NCI-H1694 (cell line): ENCODE measurements around the gene RAD51B.

ENCODE experiments used
- DNase-seq: peaks from one replicate; lab custom pipeline; 2025; lab: John Stamatoyannopoulos, UW

Gene RAD51B

GRCh38 chr14:68619790-68620574, 800.4 kb downstream of the RAD51B start:
- DNase-seq, result no peak

GRCh38 chr14:68621400-68622365, 802.1 kb downstream of the RAD51B start:
- no peak for DNase-seq

- no peak for DNase-seq
Observed at GRCh38 chr14:68622856-68623255, 803.3 kb downstream of the RAD51B start.

- DNase-seq, result no peak
Observed at GRCh38 chr14:68623307-68623706, 803.7 kb downstream of the RAD51B start.

- DNase-seq, result no peak
Observed at GRCh38 chr14:68623826-68624225, 804.2 kb downstream of the RAD51B start.

GRCh38 chr14:68624541-68625220, 805.1 kb downstream of the RAD51B start:
- DNase-seq, result no peak

- no peak for DNase-seq
Observed at GRCh38 chr14:68625366-68626090, 805.9 kb downstream of the RAD51B start.

- no peak for DNase-seq
Observed at GRCh38 chr14:68626386-68626785, 806.8 kb downstream of the RAD51B start.

- no peak for DNase-seq
Observed at GRCh38 chr14:68627050-68627867, 807.7 kb downstream of the RAD51B start.

- DNase-seq, result no peak
Observed at GRCh38 chr14:68627868-68628604, 808.5 kb downstream of the RAD51B start.

- no peak for DNase-seq
Observed at GRCh38 chr14:68628605-68629310, 809.2 kb downstream of the RAD51B start.

- no peak for DNase-seq
Observed at GRCh38 chr14:68630081-68630571, 810.5 kb downstream of the RAD51B start.

- DNase-seq, result no peak
Observed at GRCh38 chr14:68630611-68631393, 811.2 kb downstream of the RAD51B start.

GRCh38 chr14:68631394-68632053, 811.9 kb downstream of the RAD51B start:
- no peak for DNase-seq

- DNase-seq, result no peak
Observed at GRCh38 chr14:68632054-68632895, 812.7 kb downstream of the RAD51B start.

GRCh38 chr14:68633131-68633991, 813.8 kb downstream of the RAD51B start:
- no peak for DNase-seq
